Measurements from ENCODE around the gene TMEM169. TPM values are rescaled to one million over a fixed set of nuclear protein-coding genes. Genes with fewer than 3 reads are reported as not detected.

The TMEM169 gene
- total and polyA plus RNA-seq, 2 of the 4 experiments (the other 2 are of a cell fraction), result 0.15 to 0.54 TPM

GRCh38 chr2:216146573-216146972 is 64.9 kb downstream of the TMEM169 start:
- Histone ChIP-seq H3K56ac (ENCODE audit: extremely low read depth, insufficient read depth, low read length) (no peak overlapping the region), H3K36me3 (ENCODE audit: control insufficient read depth, insufficient read depth, low read length) (peaks cover 43% of the 10 kb centered on the region), H2BK20ac (ENCODE audit: low read depth, low read length) (no peak overlapping the region), H3K79me1 (ENCODE audit: low read depth in 1 of 2, low read length in 2 of 2) (peaks cover 33 to 63% of the 10 kb centered on the region in 2 experiments), H2AK5ac (ENCODE audit: low read depth, low read length) (no peak overlapping the region), H3K27ac (ENCODE audit: insufficient read depth, low read length) (no peak overlapping the region), H3K4me1 (ENCODE audit: control insufficient read depth, insufficient read depth, low read length) (peaks cover 6% of the 10 kb centered on the region; the same call in 1 of the 2 replicates), H2BK120ac (ENCODE audit: low read depth, low read length) (no peak overlapping the region), H4K91ac (ENCODE audit: insufficient read depth, low read depth, low read length) (no peak overlapping the region), H3K14ac (replicated peaks; ENCODE audit: low read depth, low read length) (no peak overlapping the region), H3K9me3 (ENCODE audit: control insufficient read depth, insufficient read depth, low read length) (no peaks in the 10 kb centered on the region), H3K23ac (ENCODE audit: low read depth, low read length) (no peak overlapping the region), H3K4ac (ENCODE audit: low read depth, low read length) (no peak overlapping the region), H4K20me1 (ENCODE audit: insufficient read depth, low read length) (peaks cover 9% of the 10 kb centered on the region; the same call in 1 of the 2 replicates), H3K9ac (ENCODE audit: low read depth, low read length) (no peak overlapping the region), H3K18ac (ENCODE audit: low read depth, low read length) (no peak overlapping the region), H3K4me3 (ENCODE audit: insufficient read depth, low read depth, low read length) (no peak overlapping the region), H2AK9ac (replicated peaks; ENCODE audit: low read depth, low read length, poor library complexity) (no peak overlapping the region), H3K4me2 (ENCODE audit: low read depth, low read length) (no peak overlapping the region), H2BK15ac (ENCODE audit: low read depth, low read length) (no peak overlapping the region), H2BK5ac (ENCODE audit: low read depth, low read length, poor library complexity, severe bottlenecking) (no peak overlapping the region), H3K27me3 (ENCODE audit: control insufficient read depth, insufficient read depth, low read length) (no peaks in the 10 kb centered on the region), H3K9me1 (ENCODE audit: insufficient read depth, low read length) (peaks cover 9% of the 10 kb centered on the region; the same call in 1 of the 2 replicates), H4K8ac (ENCODE audit: low read depth in 2 of 2, low read length in 2 of 2) (no peak overlapping the region; a peak in 1 of 4 replicates), H4K5ac (ENCODE audit: low read depth, low read length) (no peak overlapping the region), H2AFZ (replicated peaks; ENCODE audit: low read length, poor library complexity) (no peak overlapping the region)
- TF ChIP-seq USF2 (IDR thresholded peaks at IDR 0.05; ENCODE audit: low read depth, low read length), result no peak
- no peak for TF ChIP-seq RAD21 (IDR thresholded peaks at IDR 0.05; ENCODE audit: low read length)
- TF ChIP-seq RCOR1 (IDR thresholded peaks at IDR 0.05; ENCODE audit: insufficient replicate concordance, low read length), result no peak
- TF ChIP-seq MAFK (IDR thresholded peaks at IDR 0.05; ENCODE audit: low read depth, low read length), result no peak
- no peak for TF ChIP-seq CEBPB (IDR thresholded peaks at IDR 0.05; ENCODE audit: low read depth, low read length)
- TF ChIP-seq POLR2A (IDR thresholded peaks at IDR 0.05; ENCODE audit: low read depth, low read length), result no peak
- TF ChIP-seq MAZ (IDR thresholded peaks at IDR 0.05; ENCODE audit: borderline replicate concordance, low read depth, low read length), result no peak
- no peak for TF ChIP-seq MXI1 (IDR thresholded peaks at IDR 0.05; ENCODE audit: borderline replicate concordance, low read depth, low read length)
- no peak for TF ChIP-seq RFX5 (IDR thresholded peaks at IDR 0.05; ENCODE audit: low read depth, low read length)
- no peak for TF ChIP-seq ELK1 (IDR thresholded peaks at IDR 0.05; ENCODE audit: borderline replicate concordance, low read depth, low read length)
- TF ChIP-seq CHD1 (IDR thresholded peaks at IDR 0.05; ENCODE audit: low read depth, low read length), result no peak
- TF ChIP-seq NFE2L2 (IDR thresholded peaks at IDR 0.05; ENCODE audit: low read depth, low read length), result no peak
- no peak for TF ChIP-seq FOS (IDR thresholded peaks at IDR 0.05; ENCODE audit: low read depth, low read length)
- no peak for TF ChIP-seq SMC3 (IDR thresholded peaks at IDR 0.05; ENCODE audit: low read depth, low read length)
- no peak for TF ChIP-seq CTCF (conservative IDR thresholded peaks at IDR 0.05; ENCODE audit: low read depth, low read length)
- intact Hi-C loops (cut with micrococcal nuclease), result no loop called here
- no CpG with 5 or more reads among the region's 4 CpGs for WGBS, 2 experiments (ENCODE audit: extremely low coverage in 2 of 2, insufficient read length in 1 of 2)
- BruUV-seq (replicated peaks), result no TSS peak
- dilution Hi-C loops (cut with HindIII; ENCODE audit: low sequenced_read_pairs, unreplicated experiment), result no loop called here
- in situ Hi-C loops (cut with MboI; ENCODE audit: low sequenced_read_pairs), result no loop called here
- CTCF ChIA-PET, result interaction anchor here (1.3 to 1.9 kb wide), 2 partner anchors 27 to 32 kb away, joined by 4 read pairs; no protein-coding TSS in a partner anchor
- ATAC-seq (ENCODE audit: low read depth), result no peak
- no peak for DNase-seq
- POLR2A ChIA-PET (ENCODE audit: unreplicated experiment), result no interaction called here
